ENCODE measurements around the gene IFITM1.

DNA sequence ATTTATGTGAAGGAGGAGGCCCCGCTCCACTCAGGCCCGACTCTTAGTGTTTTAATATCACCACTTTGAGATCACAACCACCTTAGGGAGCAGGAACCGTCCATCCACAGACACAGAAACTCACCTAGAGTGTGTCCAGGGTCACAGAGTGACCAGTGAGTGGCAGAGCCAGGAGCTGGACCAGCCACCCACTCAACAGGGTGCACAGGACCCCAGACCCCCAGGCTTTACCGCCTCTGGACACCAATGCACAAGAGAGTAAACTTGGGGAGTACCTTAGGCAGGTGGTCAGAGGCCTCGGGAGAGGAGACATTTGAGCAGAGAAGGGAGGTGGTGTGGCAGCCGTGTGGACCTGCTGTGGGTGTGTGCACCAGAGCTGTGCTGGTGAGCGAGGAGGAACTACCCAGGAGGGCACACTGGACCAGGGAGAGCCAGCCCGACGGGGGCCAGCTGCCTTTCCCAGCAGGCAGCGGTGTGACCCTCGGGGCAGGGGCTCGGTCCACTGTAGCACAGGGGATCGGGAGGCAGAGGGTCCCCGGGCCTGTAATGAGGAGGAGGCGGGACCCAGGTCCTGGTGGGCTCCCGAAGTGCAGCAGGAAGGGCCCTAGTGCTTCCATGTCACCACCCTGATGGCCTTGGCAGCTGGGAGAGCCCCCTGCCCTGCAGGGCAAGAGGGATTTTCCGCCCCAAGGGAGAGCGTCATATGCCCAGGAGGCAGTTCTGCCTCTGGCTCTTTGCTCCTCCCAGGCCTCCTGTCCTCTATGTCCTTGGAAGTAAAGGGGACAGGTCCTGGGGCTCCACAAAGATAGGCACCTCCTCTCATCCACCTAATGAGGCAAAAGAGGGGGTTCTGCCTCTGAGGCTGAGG, 43.2 kb upstream of the IFITM1 start:
- TF ChIP-seq, protein P1, sequence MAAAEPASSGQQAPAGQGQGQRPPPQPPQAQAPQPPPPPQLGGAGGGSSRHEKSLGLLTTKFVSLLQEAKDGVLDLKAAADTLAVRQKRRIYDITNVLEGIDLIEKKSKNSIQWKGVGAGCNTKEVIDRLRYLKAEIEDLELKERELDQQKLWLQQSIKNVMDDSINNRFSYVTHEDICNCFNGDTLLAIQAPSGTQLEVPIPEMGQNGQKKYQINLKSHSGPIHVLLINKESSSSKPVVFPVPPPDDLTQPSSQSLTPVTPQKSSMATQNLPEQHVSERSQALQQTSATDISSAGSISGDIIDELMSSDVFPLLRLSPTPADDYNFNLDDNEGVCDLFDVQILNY (CRISPR knock-in tag; IDR thresholded peaks at IDR 0.05): no peak
- TF ChIP-seq ELF4 (CRISPR knock-in tag; IDR thresholded peaks at IDR 0.05; ENCODE audit: low read depth) (no peak), NR3C1 (CRISPR knock-in tag; conservative IDR thresholded peaks at IDR 0.05; ENCODE audit: low read depth) (no peak), ESRRA (CRISPR knock-in tag; IDR thresholded peaks at IDR 0.05; ENCODE audit: borderline replicate concordance) (no peak), GABPB1 (CRISPR knock-in tag; IDR thresholded peaks at IDR 0.05) (no peak), SP1 (CRISPR knock-in tag; conservative IDR thresholded peaks at IDR 0.05) (no peak)
- TF ChIP-seq, protein P2, sequence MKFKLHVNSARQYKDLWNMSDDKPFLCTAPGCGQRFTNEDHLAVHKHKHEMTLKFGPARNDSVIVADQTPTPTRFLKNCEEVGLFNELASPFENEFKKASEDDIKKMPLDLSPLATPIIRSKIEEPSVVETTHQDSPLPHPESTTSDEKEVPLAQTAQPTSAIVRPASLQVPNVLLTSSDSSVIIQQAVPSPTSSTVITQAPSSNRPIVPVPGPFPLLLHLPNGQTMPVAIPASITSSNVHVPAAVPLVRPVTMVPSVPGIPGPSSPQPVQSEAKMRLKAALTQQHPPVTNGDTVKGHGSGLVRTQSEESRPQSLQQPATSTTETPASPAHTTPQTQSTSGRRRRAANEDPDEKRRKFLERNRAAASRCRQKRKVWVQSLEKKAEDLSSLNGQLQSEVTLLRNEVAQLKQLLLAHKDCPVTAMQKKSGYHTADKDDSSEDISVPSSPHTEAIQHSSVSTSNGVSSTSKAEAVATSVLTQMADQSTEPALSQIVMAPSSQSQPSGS (CRISPR knock-in tag; IDR thresholded peaks at IDR 0.05; ENCODE audit: borderline replicate concordance, low read depth): no peak
- TF ChIP-seq, protein P3, sequence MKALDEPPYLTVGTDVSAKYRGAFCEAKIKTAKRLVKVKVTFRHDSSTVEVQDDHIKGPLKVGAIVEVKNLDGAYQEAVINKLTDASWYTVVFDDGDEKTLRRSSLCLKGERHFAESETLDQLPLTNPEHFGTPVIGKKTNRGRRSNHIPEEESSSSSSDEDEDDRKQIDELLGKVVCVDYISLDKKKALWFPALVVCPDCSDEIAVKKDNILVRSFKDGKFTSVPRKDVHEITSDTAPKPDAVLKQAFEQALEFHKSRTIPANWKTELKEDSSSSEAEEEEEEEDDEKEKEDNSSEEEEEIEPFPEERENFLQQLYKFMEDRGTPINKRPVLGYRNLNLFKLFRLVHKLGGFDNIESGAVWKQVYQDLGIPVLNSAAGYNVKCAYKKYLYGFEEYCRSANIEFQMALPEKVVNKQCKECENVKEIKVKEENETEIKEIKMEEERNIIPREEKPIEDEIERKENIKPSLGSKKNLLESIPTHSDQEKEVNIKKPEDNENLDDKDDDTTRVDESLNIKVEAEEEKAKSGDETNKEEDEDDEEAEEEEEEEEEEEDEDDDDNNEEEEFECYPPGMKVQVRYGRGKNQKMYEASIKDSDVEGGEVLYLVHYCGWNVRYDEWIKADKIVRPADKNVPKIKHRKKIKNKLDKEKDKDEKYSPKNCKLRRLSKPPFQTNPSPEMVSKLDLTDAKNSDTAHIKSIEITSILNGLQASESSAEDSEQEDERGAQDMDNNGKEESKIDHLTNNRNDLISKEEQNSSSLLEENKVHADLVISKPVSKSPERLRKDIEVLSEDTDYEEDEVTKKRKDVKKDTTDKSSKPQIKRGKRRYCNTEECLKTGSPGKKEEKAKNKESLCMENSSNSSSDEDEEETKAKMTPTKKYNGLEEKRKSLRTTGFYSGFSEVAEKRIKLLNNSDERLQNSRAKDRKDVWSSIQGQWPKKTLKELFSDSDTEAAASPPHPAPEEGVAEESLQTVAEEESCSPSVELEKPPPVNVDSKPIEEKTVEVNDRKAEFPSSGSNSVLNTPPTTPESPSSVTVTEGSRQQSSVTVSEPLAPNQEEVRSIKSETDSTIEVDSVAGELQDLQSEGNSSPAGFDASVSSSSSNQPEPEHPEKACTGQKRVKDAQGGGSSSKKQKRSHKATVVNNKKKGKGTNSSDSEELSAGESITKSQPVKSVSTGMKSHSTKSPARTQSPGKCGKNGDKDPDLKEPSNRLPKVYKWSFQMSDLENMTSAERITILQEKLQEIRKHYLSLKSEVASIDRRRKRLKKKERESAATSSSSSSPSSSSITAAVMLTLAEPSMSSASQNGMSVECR (CRISPR knock-in tag; IDR thresholded peaks at IDR 0.05; ENCODE audit: borderline replicate concordance): no peak
- TF ChIP-seq, protein P4, sequence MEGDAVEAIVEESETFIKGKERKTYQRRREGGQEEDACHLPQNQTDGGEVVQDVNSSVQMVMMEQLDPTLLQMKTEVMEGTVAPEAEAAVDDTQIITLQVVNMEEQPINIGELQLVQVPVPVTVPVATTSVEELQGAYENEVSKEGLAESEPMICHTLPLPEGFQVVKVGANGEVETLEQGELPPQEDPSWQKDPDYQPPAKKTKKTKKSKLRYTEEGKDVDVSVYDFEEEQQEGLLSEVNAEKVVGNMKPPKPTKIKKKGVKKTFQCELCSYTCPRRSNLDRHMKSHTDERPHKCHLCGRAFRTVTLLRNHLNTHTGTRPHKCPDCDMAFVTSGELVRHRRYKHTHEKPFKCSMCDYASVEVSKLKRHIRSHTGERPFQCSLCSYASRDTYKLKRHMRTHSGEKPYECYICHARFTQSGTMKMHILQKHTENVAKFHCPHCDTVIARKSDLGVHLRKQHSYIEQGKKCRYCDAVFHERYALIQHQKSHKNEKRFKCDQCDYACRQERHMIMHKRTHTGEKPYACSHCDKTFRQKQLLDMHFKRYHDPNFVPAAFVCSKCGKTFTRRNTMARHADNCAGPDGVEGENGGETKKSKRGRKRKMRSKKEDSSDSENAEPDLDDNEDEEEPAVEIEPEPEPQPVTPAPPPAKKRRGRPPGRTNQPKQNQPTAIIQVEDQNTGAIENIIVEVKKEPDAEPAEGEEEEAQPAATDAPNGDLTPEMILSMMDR (IDR thresholded peaks at IDR 0.05): no peak
